B cell (primary cell): ENCODE data around the gene GABRP. TPM values are rescaled to one million over a fixed set of nuclear protein-coding genes. Genes with fewer than 3 reads are reported as not detected.

Experiments used
- ATAC-seq: fragments of 200-7000 bp; cut with Tn5 transposase; one replicate; pipeline ENCODE4 v1.10.0; 2021; ENCODE audit warnings: low read depth, mild to moderate bottlenecking, moderate number of reproducible peaks, moderate library complexity
- CTCF ChIA-PET: fragments of 350-600 bp; sonication (Branson Sonifier 250); formaldehyde crosslinking; loops from one replicate; lab custom pipeline; 2021; ENCODE audit warnings: antibody characterized with exemption, inconsistent platforms; lab: Charles Lee
- POLR2A ChIA-PET: fragments of 350-600 bp; sonication (Branson Sonifier 250); formaldehyde crosslinking; loops from one replicate; lab custom pipeline; 2021; ENCODE audit warnings: antibody characterized with exemption; lab: Charles Lee
- DNase-seq: peaks from one replicate; pipeline ENCODE4 v3.0.0; 2013
- H2AFZ ChIP-seq: 2 replicates; pipeline ENCODE4 v1.6.1; 2012; ENCODE audit warnings: mild to moderate bottlenecking, low read depth, low read length; ENCODE audit not compliant: insufficient read depth, poor library complexity, severe bottlenecking
- H3K27ac ChIP-seq, 2 donors: 1 replicate in 1 of 2; 2 replicates in 1 of 2; pipeline ENCODE4 v1.5.1; 2012 to 2013; ENCODE audit warnings: low read length in 2 of 2, mild to moderate bottlenecking in 2 of 2, moderate library complexity in 1 of 2
- H3K27me3 ChIP-seq, 4 experiments: fragments of 200-600 bp in 1 of 4; sonication (generic) in 1 of 4; replicated peaks in 1 of 4; 1 replicate in 2 of 4; 2 replicates in 2 of 4; pipeline versions ENCODE4 v1.6.1 to v1.7.0; 2013 to 2016; ENCODE audit warnings: low read length in 3 of 4, mild to moderate bottlenecking in 2 of 4, mixed read lengths in 1 of 4, moderate library complexity in 1 of 4; ENCODE audit not compliant: insufficient read depth in 4 of 4, control insufficient read depth in 3 of 4; ENCODE audit errors: control extremely low read depth in 1 of 4
- H3K36me3 ChIP-seq, 2 experiments: replicated peaks in 1 of 2; 1 replicate in 1 of 2; 2 replicates in 1 of 2; pipeline versions ENCODE4 v1.6.1 to v1.7.1; 2013; ENCODE audit warnings: low read length in 1 of 2; ENCODE audit not compliant: insufficient read depth in 2 of 2, control insufficient read depth in 1 of 2; ENCODE audit errors: control extremely low read depth in 1 of 2, extremely low read depth in 1 of 2
- H3K4me1 ChIP-seq, 2 donors: fragments of 200-600 bp in 1 of 2; sonication (generic) in 1 of 2; 1 replicate in 1 of 2; 2 replicates in 1 of 2; pipeline versions ENCODE4 v1.5.1 to v1.6.1; 2013 to 2017; ENCODE audit warnings: low read length in 2 of 2; ENCODE audit not compliant: control insufficient read depth in 2 of 2, insufficient read depth in 2 of 2
- H3K4me2 ChIP-seq: replicated peaks from 2 replicates; pipeline ENCODE3; 2012; ENCODE audit warnings: mild to moderate bottlenecking, low read depth, low read length; ENCODE audit not compliant: poor library complexity, severe bottlenecking
- H3K4me3 ChIP-seq, 5 experiments: fragments of 200-600 bp in 1 of 5; sonication (generic) in 1 of 5; 1 replicate in 3 of 5; 2 replicates in 2 of 5; pipeline versions ENCODE4 v1.5.1 to v1.7.0; 2011 to 2016; ENCODE audit warnings: low read length in 4 of 5, mild to moderate bottlenecking in 4 of 5, low read depth in 2 of 5, control low read depth in 1 of 5, moderate library complexity in 1 of 5; ENCODE audit not compliant: insufficient read depth in 1 of 5; ENCODE audit errors: control extremely low read depth in 1 of 5, extremely low read depth in 1 of 5
- H3K79me2 ChIP-seq: fragments of 200-600 bp; sonication (generic); one replicate; pipeline ENCODE4 v1.6.0; 2016; ENCODE audit warnings: low read length; ENCODE audit not compliant: control insufficient read depth, insufficient read depth
- H3K9ac ChIP-seq: fragments of 200-600 bp; sonication (generic); 2 replicates; pipeline ENCODE4 v1.6.1; 2017; ENCODE audit warnings: mild to moderate bottlenecking, low read length, moderate library complexity
- H3K9me3 ChIP-seq, 3 donors: one replicate each; pipeline versions ENCODE4 v1.6.1 to v1.7.1; 2013; ENCODE audit warnings: low read length in 2 of 3; ENCODE audit not compliant: control insufficient read depth in 2 of 3, insufficient read depth in 1 of 3; ENCODE audit errors: control extremely low read depth in 1 of 3
- H4K20me1 ChIP-seq: 2 replicates; pipeline ENCODE4 v1.6.0; 2012; ENCODE audit warnings: mild to moderate bottlenecking, low read length; ENCODE audit not compliant: insufficient read depth, control insufficient read depth, poor library complexity, severe bottlenecking
- H3K27ac Mint-ChIP-seq: one replicate; pipeline ENCODE4 v1.8.0; 2021; ENCODE audit warnings: mixed read lengths
- H3K27me3 Mint-ChIP-seq: one replicate; pipeline ENCODE4 v1.8.0; 2021; ENCODE audit warnings: mixed read lengths
- H3K4me1 Mint-ChIP-seq: one replicate; pipeline ENCODE4 v1.8.0; 2021; ENCODE audit warnings: mixed read lengths
- H3K4me3 Mint-ChIP-seq: one replicate; pipeline ENCODE4 v1.8.0; 2021; ENCODE audit warnings: mixed read lengths
- H3K9me3 Mint-ChIP-seq: one replicate; pipeline ENCODE4 v1.8.0; 2022; ENCODE audit warnings: mixed read lengths; ENCODE audit not compliant: insufficient read depth
- EZH2 ChIP-seq: IDR thresholded peaks from 2 replicates; pipeline ENCODE4 v1.6.1; 2012; ENCODE audit warnings: borderline replicate concordance, low read depth, mild to moderate bottlenecking, moderate library complexity, low read length; ENCODE audit not compliant: insufficient read depth, poor library complexity, severe bottlenecking
- WGBS: methylation state at CpG from one replicate; pipeline ENCODE4 v1.1.5; 2013; ENCODE audit warnings: missing lambda C conversion rate; ENCODE audit not compliant: insufficient coverage; 5-methylcytosine and 5-hydroxymethylcytosine counted together
- intact Hi-C: fragments of 100-400 bp; cut with micrococcal nuclease; formaldehyde crosslinking; loops from one replicate; pipeline ENCODE4 v1.10.0; 2022
- polyA plus RNA-seq: library from polyadenylated mRNA; depleted of rRNA; stranded (reverse); fragments of >200 nt; gene quantifications from 2 replicates; pipeline ENCODE4 v1.2.3, GENCODE V29; 2012
- total RNA-seq, 2 donors: library from RNA; stranded (reverse); fragments of 120-200 nt in 1 of 2; gene quantifications; 1 replicate in 1 of 2; 2 replicates in 1 of 2; pipeline versions ENCODE4 v1.2.3 to v1.2.4, GENCODE V29; 2013 to 2022
- TF ChIP-seq, protein P1 (sequence below): fragments of 200-600 bp; IDR thresholded peaks from one replicate; pipeline ENCODE4 v1.8.0; 2022; ENCODE audit warnings: antibody characterized with exemption, mild to moderate bottlenecking

GABRP gene
- total and polyA plus RNA-seq, 2 donors (not counting 1 experiment from before 2014, with no cell fraction given): not detected

- Mint-ChIP-seq H3K9me3 (no peaks in the 10 kb centered on the region), H3K4me3 (no peak overlapping the region), H3K27ac (no peak overlapping the region), H3K27me3 (peaks cover 6% of the 10 kb centered on the region), H3K4me1 (peaks cover 8% of the 10 kb centered on the region)
- peaks cover 0 to 15% of the 10 kb centered on the region in 2 donors for H3K4me1 ChIP-seq
- no peaks in the 10 kb centered on the region for H4K20me1 ChIP-seq
- DNase-seq: no peak
- ATAC-seq: no peak
- intact Hi-C loops: no loop called here
- TF ChIP-seq EZH2: no peak
- TF ChIP-seq, protein P1, sequence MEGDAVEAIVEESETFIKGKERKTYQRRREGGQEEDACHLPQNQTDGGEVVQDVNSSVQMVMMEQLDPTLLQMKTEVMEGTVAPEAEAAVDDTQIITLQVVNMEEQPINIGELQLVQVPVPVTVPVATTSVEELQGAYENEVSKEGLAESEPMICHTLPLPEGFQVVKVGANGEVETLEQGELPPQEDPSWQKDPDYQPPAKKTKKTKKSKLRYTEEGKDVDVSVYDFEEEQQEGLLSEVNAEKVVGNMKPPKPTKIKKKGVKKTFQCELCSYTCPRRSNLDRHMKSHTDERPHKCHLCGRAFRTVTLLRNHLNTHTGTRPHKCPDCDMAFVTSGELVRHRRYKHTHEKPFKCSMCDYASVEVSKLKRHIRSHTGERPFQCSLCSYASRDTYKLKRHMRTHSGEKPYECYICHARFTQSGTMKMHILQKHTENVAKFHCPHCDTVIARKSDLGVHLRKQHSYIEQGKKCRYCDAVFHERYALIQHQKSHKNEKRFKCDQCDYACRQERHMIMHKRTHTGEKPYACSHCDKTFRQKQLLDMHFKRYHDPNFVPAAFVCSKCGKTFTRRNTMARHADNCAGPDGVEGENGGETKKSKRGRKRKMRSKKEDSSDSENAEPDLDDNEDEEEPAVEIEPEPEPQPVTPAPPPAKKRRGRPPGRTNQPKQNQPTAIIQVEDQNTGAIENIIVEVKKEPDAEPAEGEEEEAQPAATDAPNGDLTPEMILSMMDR: no peak
- H3K27me3 ChIP-seq: peaks cover 0 to 3% (median 0%) of the 10 kb centered on the region in 4 experiments
- no peak overlapping the region for H3K9ac ChIP-seq
- no peaks in the 10 kb centered on the region for H3K79me2 ChIP-seq
- ChIA-PET POLR2A (no interaction called here), CTCF (no interaction called here)
- H3K9me3 ChIP-seq: no peaks in the 10 kb centered on the region
- H3K4me2 ChIP-seq: no peak overlapping the region
- H3K36me3 ChIP-seq: no peaks in the 10 kb centered on the region
- 98% methylated on average over 10 of the region's 12 CpGs for WGBS
- H3K4me3 ChIP-seq: no peak overlapping the region
- H3K27ac ChIP-seq: no peak overlapping the region
- H2AFZ ChIP-seq: no peak overlapping the region
Measured at GRCh38 chr5:170773024-170773985, 10.2 kb upstream of the GABRP start.

DNA sequence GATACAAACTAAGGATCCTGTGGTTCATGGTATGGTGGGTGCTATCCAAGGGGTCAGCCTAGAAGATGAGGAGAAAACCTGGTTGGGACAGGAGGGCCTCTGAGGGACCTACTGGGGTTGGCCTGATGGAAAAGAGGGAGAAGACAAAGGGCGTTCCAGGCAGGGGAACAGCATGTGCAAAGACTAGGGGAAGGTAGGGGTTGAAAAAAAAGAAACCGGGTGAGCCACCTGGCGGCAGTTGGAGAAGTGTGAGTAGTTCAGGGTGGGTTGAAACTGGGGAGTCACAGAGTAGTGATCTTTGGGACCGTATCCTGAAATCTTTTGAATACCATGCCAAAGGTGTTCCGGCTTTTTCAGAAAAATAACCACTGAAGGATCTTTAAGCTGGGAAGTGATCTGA lies 8.7 kb upstream of the GABRP start:
- WGBS: 85% methylated on average over 5 of the region's 5 CpGs
- intact Hi-C loops: no loop called here
- H3K4me3 Mint-ChIP-seq: no peak overlapping the region
- H3K4me1 Mint-ChIP-seq: peaks cover 8% of the 10 kb centered on the region
- ChIA-PET POLR2A (no interaction called here), CTCF (no interaction called here)
- no peak overlapping the region for H3K27ac ChIP-seq
- H3K4me2 ChIP-seq: no peak overlapping the region
- H4K20me1 ChIP-seq: no peaks in the 10 kb centered on the region
- no peaks in the 10 kb centered on the region for H3K36me3 ChIP-seq
- no peaks in the 10 kb centered on the region for H3K9me3 ChIP-seq
- H3K27me3 ChIP-seq: no peaks in the 10 kb centered on the region
- H2AFZ ChIP-seq: no peak overlapping the region
- H3K27me3 Mint-ChIP-seq: peaks cover 6% of the 10 kb centered on the region
- peaks cover 0 to 15% of the 10 kb centered on the region in 2 donors for H3K4me1 ChIP-seq
- H3K9ac ChIP-seq: no peak overlapping the region
- no peak overlapping the region for H3K4me3 ChIP-seq
- TF ChIP-seq, protein P1: no peak
- no peak for TF ChIP-seq EZH2
- H3K9me3 Mint-ChIP-seq: no peaks in the 10 kb centered on the region
- H3K79me2 ChIP-seq: no peaks in the 10 kb centered on the region
- no peak overlapping the region for H3K27ac Mint-ChIP-seq
- ATAC-seq (no peak), DNase-seq (no peak)
